Measurements from ENCODE around the gene FARSB. TPM values are rescaled to one million over a fixed set of nuclear protein-coding genes. Genes with fewer than 3 reads are reported as not detected.
A peak's percentile ranks its signal among the peaks of the same experiment; 100 is the strongest.

The FARSB gene
- total RNA-seq, 2 donors from 2014 or later: 11.3 to 13.7 TPM

DNA sequence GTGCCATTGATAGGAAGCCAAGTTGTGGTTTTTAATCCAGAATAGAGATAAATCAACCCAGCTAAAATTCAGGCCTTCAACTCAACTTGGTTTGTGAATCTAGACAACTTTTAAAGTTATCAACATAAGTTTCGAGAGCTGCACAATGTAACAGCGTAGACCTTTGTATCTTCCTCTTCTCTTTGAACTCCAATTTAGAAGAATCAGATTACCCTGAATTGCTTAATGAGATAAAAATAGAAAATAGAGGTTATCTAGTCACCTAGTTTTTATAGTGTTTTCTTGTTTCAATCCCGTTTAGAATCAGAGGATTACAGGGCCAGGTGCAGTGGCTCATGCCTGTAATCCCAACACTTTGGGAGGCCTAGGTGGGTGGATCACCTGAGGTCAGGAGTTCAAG, 27.9 kb upstream of the FARSB start:
- Histone ChIP-seq H3K9me3 (no peaks in the 10 kb centered on the region), H3K27ac (no peak overlapping the region), H3K4me1 (no peaks in the 10 kb centered on the region), H3K4me3 (no peak overlapping the region), H3K27me3 (no peaks in the 10 kb centered on the region), H3K36me3 (no peaks in the 10 kb centered on the region)
- TF ChIP-seq CTCF (IDR thresholded peaks at IDR 0.05): no peak
- no peak for DNase-seq (ENCODE audit: low spot score)

DNA sequence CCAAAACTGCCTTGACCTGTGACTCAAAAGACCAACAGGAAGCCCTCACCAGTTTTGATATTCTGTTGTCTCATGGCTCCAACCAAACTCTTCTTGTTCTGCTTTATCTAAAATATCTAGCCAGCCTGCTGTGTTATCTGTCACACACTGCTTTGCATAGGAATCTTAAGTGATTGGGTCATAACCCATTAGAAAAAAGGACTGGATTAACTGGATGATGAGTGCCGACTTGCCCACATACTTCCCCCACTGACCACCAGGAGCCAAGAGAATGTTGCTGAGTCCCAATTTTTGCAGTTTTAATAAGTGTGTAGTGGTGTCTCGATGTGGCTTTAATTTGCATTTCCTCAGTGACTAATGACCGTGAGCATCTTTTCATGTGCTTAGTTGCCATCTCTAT, 22.1 kb upstream of the FARSB start:
- H3K27me3 ChIP-seq: no peaks in the 10 kb centered on the region
- H3K4me3 ChIP-seq: no peak overlapping the region
- no peak for DNase-seq (ENCODE audit: low spot score)
- H3K36me3 ChIP-seq: no peaks in the 10 kb centered on the region
- H3K9me3 ChIP-seq: no peaks in the 10 kb centered on the region
- H3K27ac ChIP-seq: no peak overlapping the region
- no peaks in the 10 kb centered on the region for H3K4me1 ChIP-seq
- no peak for TF ChIP-seq CTCF (IDR thresholded peaks at IDR 0.05)

DNA sequence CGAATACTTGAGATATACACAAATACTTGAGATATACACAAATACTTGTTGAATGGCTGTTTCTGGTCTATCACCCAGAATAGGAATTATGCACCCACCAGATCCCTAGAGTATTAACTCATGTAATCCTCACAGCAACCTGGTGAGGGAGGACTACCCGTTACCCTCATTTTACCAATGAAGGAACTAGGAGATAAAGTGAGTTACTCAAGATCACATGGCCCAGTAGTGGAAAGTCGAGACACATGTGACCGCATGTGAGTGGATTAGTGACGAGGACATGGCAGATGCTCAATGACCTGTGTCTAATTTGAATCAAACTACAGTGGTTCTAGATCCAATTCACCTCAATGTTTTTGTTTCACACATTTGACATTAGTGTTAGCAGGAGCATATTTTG, 18.0 kb upstream of the FARSB start:
- H3K4me1 ChIP-seq: peaks cover 0 to 13% of the 10 kb centered on the region in 2 donors
- H3K4me3 ChIP-seq: no peak overlapping the region
- H3K36me3 ChIP-seq: no peaks in the 10 kb centered on the region
- H3K27ac ChIP-seq: no peak overlapping the region
- no peak for TF ChIP-seq CTCF (IDR thresholded peaks at IDR 0.05)
- H3K9me3 ChIP-seq: no peaks in the 10 kb centered on the region
- no peak for DNase-seq (ENCODE audit: low spot score)
- H3K27me3 ChIP-seq: no peaks in the 10 kb centered on the region

DNA sequence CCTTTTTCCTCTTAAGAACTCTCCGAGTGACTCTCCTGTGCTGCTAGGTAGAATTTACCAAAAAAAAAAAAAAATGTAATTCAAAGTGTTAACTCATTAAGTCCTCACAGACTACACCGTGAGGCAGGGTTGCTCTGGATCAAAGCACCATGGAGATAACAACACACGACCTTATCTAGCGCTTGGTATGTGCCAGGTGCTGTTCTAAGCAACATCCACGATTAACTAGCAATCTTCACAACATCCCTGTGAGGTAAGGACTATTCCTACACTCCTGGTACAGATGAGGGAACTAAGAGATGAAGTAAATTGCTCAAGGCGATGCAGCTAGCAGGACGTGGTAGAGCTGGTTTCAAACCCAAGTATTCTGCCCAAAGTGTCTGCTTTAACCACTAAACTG, 17.4 kb upstream of the FARSB start:
- no peaks in the 10 kb centered on the region for H3K9me3 ChIP-seq
- DNase-seq (ENCODE audit: low spot score): no peak
- no peak for TF ChIP-seq CTCF (IDR thresholded peaks at IDR 0.05)
- no peaks in the 10 kb centered on the region for H3K36me3 ChIP-seq
- no peak overlapping the region for H3K27ac ChIP-seq
- no peaks in the 10 kb centered on the region for H3K27me3 ChIP-seq
- no peak overlapping the region for H3K4me3 ChIP-seq
- peaks cover 0 to 13% of the 10 kb centered on the region in 2 donors for H3K4me1 ChIP-seq

DNA sequence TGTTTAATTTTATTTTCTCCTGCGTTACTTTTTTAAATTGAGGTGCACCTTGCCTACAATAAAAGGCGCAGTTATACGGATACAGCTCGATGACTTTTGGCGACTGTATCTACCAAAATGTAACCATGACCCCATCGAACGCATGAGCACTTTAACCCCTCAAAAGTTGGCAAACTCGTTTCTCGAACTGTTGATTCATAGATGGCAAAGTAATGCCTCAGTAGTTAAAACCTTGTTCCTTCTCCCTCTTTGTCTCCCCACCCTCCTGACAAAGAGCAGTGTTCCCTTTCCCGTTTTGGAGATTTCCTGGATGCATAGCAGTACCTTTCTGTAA, 16.1 kb upstream of the FARSB start:
- Histone ChIP-seq H3K4me3 (peak overlapping the region; percentile 35 to 49), H3K27ac (no peak overlapping the region), H3K9me3 (no peaks in the 10 kb centered on the region), H3K27me3 (no peaks in the 10 kb centered on the region), H3K4me1 (peaks cover 0 to 13% of the 10 kb centered on the region in 2 donors), H3K36me3 (no peaks in the 10 kb centered on the region)
- TF ChIP-seq CTCF (IDR thresholded peaks at IDR 0.05): no peak
- no peak for DNase-seq (ENCODE audit: low spot score)

GRCh38 chr2:222671259-222672067, 15.6 kb upstream of the FARSB start, which contains the start of gene MOGAT1:
Gene MOGAT1, plus strand, starts transcription at chr2:222671658. Its CDS starts 128 bp downstream, at chr2:222671786.
- Histone ChIP-seq H3K27ac (no peak within 1 kb of the TSS), H3K36me3 (no peaks in the 10 kb centered on the region), H3K4me3 (peak within 1 kb of the TSS; percentile 35 to 49), H3K4me1 (peaks cover 0 to 13% of the 10 kb centered on the region in 2 donors), H3K9me3 (no peaks in the 10 kb centered on the region), H3K27me3 (no peaks in the 10 kb centered on the region)
- no peak for DNase-seq (ENCODE audit: low spot score)
- peak in 1 of 2 donors; percentile 9 for TF ChIP-seq CTCF (IDR thresholded peaks at IDR 0.05)
